Liver (tissue), 3 donors: Measurements from ENCODE around the gene CAPSL.

Experiments
- ATF3 ChIP-seq: IDR thresholded peaks from 2 replicates; pipeline ENCODE4 v1.6.1; 2016; ENCODE audit warnings: antibody characterized with exemption
- CTCF ChIP-seq: fragments of 150-350 bp; IDR thresholded peaks from 2 replicates; pipeline ENCODE4 v1.5.1; 2017; ENCODE audit warnings: improper control_type of control experiment, low read depth, low read length; ENCODE audit not compliant: missing input control
- EGR1 ChIP-seq, 2 donors: IDR thresholded peaks; 2 replicates each; pipeline ENCODE4 v1.6.1; 2016 to 2018; ENCODE audit warnings: antibody characterized with exemption in 2 of 2, low read depth in 2 of 2
- GABPA ChIP-seq, 2 donors: IDR thresholded peaks in 1 of 2; conservative IDR thresholded peaks in 1 of 2; 2 replicates each; pipeline ENCODE4 v1.6.1; 2016; ENCODE audit warnings: antibody characterized with exemption in 2 of 2, mild to moderate bottlenecking in 1 of 2, moderate library complexity in 1 of 2
- RAD21 ChIP-seq, 2 donors: IDR thresholded peaks; 2 replicates each; pipeline ENCODE4 v1.6.1; 2016; ENCODE audit warnings: antibody characterized with exemption in 2 of 2, mild to moderate bottlenecking in 2 of 2
- REST ChIP-seq: IDR thresholded peaks from 2 replicates; pipeline ENCODE4 v1.6.1; 2016; ENCODE audit warnings: antibody characterized with exemption, mild to moderate bottlenecking
- TAF1 ChIP-seq: conservative IDR thresholded peaks from 2 replicates; pipeline ENCODE4 v1.6.1; 2016; ENCODE audit warnings: antibody characterized with exemption, mild to moderate bottlenecking
- YY1 ChIP-seq: IDR thresholded peaks from 2 replicates; pipeline ENCODE4 v1.6.1; 2016; ENCODE audit warnings: antibody characterized with exemption, mild to moderate bottlenecking
- ZBTB33 ChIP-seq: IDR thresholded peaks from 2 replicates; pipeline ENCODE4 v1.6.1; 2016; ENCODE audit warnings: antibody characterized with exemption
- donor health status: healthy.
- donor health status: healthy.

GRCh38 chr5:35878079-35878478 lies 60.3 kb downstream of the CAPSL start:
- no peak for TF ChIP-seq GABPA (IDR thresholded peaks at IDR 0.05 in 1 of 2, conservative IDR thresholded peaks at IDR 0.05 in 1 of 2)
- no peak for TF ChIP-seq TAF1
- TF ChIP-seq EGR1 (IDR thresholded peaks at IDR 0.05; ENCODE audit: low read depth in 2 of 2) = no peak
- no peak for TF ChIP-seq CTCF
- no peak for TF ChIP-seq YY1
- TF ChIP-seq REST = no peak
- no peak for TF ChIP-seq RAD21 (IDR thresholded peaks at IDR 0.05)
- TF ChIP-seq ATF3 = no peak
- no peak for TF ChIP-seq ZBTB33
